ENCODE data around the gene ECT2L.

GRCh38 chr6:138863321-138863720 is 67.4 kb downstream of the ECT2L start:
- TF ChIP-seq, protein P1, sequence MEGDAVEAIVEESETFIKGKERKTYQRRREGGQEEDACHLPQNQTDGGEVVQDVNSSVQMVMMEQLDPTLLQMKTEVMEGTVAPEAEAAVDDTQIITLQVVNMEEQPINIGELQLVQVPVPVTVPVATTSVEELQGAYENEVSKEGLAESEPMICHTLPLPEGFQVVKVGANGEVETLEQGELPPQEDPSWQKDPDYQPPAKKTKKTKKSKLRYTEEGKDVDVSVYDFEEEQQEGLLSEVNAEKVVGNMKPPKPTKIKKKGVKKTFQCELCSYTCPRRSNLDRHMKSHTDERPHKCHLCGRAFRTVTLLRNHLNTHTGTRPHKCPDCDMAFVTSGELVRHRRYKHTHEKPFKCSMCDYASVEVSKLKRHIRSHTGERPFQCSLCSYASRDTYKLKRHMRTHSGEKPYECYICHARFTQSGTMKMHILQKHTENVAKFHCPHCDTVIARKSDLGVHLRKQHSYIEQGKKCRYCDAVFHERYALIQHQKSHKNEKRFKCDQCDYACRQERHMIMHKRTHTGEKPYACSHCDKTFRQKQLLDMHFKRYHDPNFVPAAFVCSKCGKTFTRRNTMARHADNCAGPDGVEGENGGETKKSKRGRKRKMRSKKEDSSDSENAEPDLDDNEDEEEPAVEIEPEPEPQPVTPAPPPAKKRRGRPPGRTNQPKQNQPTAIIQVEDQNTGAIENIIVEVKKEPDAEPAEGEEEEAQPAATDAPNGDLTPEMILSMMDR (IDR thresholded peaks at IDR 0.05), result no peak
- TF ChIP-seq POLR2A (IDR thresholded peaks at IDR 0.05), result no peak

Measured in suprapubic skin (tissue), 3 donors.